Stimulated activated CD8-positive, alpha-beta memory T cell treated with anti-CD3 and anti-CD28 coated beads, Interleukin-7, amount 100 ng/mL, for 1 hour (primary cell): Measurements from ENCODE around the gene CACNA1C.

Experiments
- DNase-seq, 2 donors: peaks; one replicate each; pipeline ENCODE4 v3.0.0-alpha.2; 2020; ENCODE audit warnings: low read depth in 2 of 2

The CACNA1C gene

GRCh38 chr12:2256915-2257314 lies 204.1 kb downstream of the CACNA1C start:
- no peak for DNase-seq

- DNase-seq: no peak
Measured at GRCh38 chr12:2258025-2258424, 205.2 kb downstream of the CACNA1C start.

GRCh38 chr12:2259369-2259768 lies 206.6 kb downstream of the CACNA1C start:
- DNase-seq: no peak

GRCh38 chr12:2260441-2260840 lies 207.7 kb downstream of the CACNA1C start:
- no peak for DNase-seq

GRCh38 chr12:2261708-2262107 lies 208.9 kb downstream of the CACNA1C start:
- DNase-seq: no peak

- DNase-seq: no peak
Measured at GRCh38 chr12:2262449-2262848, 209.7 kb downstream of the CACNA1C start.

GRCh38 chr12:2263901-2264300 lies 211.1 kb downstream of the CACNA1C start:
- DNase-seq: no peak

GRCh38 chr12:2264651-2265232 lies 212.0 kb downstream of the CACNA1C start:
- DNase-seq: no peak

GRCh38 chr12:2265461-2266167 lies 212.8 kb downstream of the CACNA1C start:
- no peak for DNase-seq

GRCh38 chr12:2266666-2267620 lies 214.2 kb downstream of the CACNA1C start:
- no peak for DNase-seq

- DNase-seq: no peak
Measured at GRCh38 chr12:2267703-2268470, 215.1 kb downstream of the CACNA1C start.

- DNase-seq: no peak
Measured at GRCh38 chr12:2268471-2269286, 215.9 kb downstream of the CACNA1C start.

GRCh38 chr12:2270846-2271245 lies 218.1 kb downstream of the CACNA1C start:
- no peak for DNase-seq

- DNase-seq: no peak
Measured at GRCh38 chr12:2271961-2272360, 219.2 kb downstream of the CACNA1C start.

GRCh38 chr12:2273288-2273687 lies 220.5 kb downstream of the CACNA1C start:
- DNase-seq: no peak

- no peak for DNase-seq
Measured at GRCh38 chr12:2273751-2274150, 221.0 kb downstream of the CACNA1C start.

GRCh38 chr12:2274733-2275132 lies 221.9 kb downstream of the CACNA1C start:
- no peak for DNase-seq

GRCh38 chr12:2276288-2277033 lies 223.7 kb downstream of the CACNA1C start:
- no peak for DNase-seq

GRCh38 chr12:2277492-2278155 lies 224.8 kb downstream of the CACNA1C start:
- DNase-seq: no peak

- no peak for DNase-seq
Measured at GRCh38 chr12:2281446-2281845, 228.7 kb downstream of the CACNA1C start.
